Duodenal mucosa (tissue), 2 donors: ENCODE results near the gene RER1.

ENCODE experiments used
- H3K27ac ChIP-seq: one replicate; pipeline ENCODE4 v1.7.0; 2013; ENCODE audit warnings: low read depth, low read length
- H3K27me3 ChIP-seq, 2 donors: one replicate each; pipeline ENCODE4 v1.7.0; 2013; ENCODE audit warnings: low read length in 2 of 2, control low read depth in 1 of 2; ENCODE audit not compliant: insufficient read depth in 2 of 2, control insufficient read depth in 1 of 2
- H3K36me3 ChIP-seq, 2 donors: one replicate each; pipeline ENCODE4 v1.7.0; 2013; ENCODE audit warnings: low read length in 2 of 2, control low read depth in 1 of 2; ENCODE audit not compliant: insufficient read depth in 2 of 2, control insufficient read depth in 1 of 2
- H3K4me1 ChIP-seq, 2 donors: one replicate each; pipeline ENCODE4 v1.7.0; 2013; ENCODE audit warnings: low read length in 2 of 2, control low read depth in 1 of 2; ENCODE audit not compliant: insufficient read depth in 2 of 2, control insufficient read depth in 1 of 2
- H3K4me3 ChIP-seq, 2 donors: one replicate each; pipeline ENCODE4 v1.7.0; 2013; ENCODE audit warnings: low read length in 2 of 2, low read depth in 1 of 2
- H3K9ac ChIP-seq, 2 donors: one replicate each; pipeline ENCODE4 v1.7.0; 2013; ENCODE audit warnings: low read length in 2 of 2, low read depth in 1 of 2
- H3K9me3 ChIP-seq, 2 donors: one replicate each; pipeline ENCODE4 v1.7.0; 2013; ENCODE audit warnings: low read length in 2 of 2, control low read depth in 1 of 2; ENCODE audit not compliant: control insufficient read depth in 1 of 2

RER1 gene

GRCh38 chr1:2347896-2348295 lies 43.7 kb upstream of the RER1 start:
- Histone ChIP-seq H3K4me3 (no peak overlapping the region), H3K4me1 (no peaks in the 10 kb centered on the region), H3K9me3 (no peaks in the 10 kb centered on the region), H3K36me3 (no peaks in the 10 kb centered on the region), H3K9ac (no peak overlapping the region), H3K27ac (no peak overlapping the region), H3K27me3 (no peaks in the 10 kb centered on the region)

- Histone ChIP-seq H3K27ac (no peak overlapping the region), H3K9me3 (no peaks in the 10 kb centered on the region), H3K27me3 (no peaks in the 10 kb centered on the region), H3K9ac (no peak overlapping the region), H3K4me3 (no peak overlapping the region), H3K4me1 (no peaks in the 10 kb centered on the region), H3K36me3 (no peaks in the 10 kb centered on the region)
Measured at GRCh38 chr1:2348346-2349325, 43.0 kb upstream of the RER1 start.

- no peaks in the 10 kb centered on the region for H3K9me3 ChIP-seq
- no peak overlapping the region for H3K9ac ChIP-seq
- no peaks in the 10 kb centered on the region for H3K4me1 ChIP-seq
- H3K27me3 ChIP-seq, result no peaks in the 10 kb centered on the region
- H3K27ac ChIP-seq, result no peak overlapping the region
- no peak overlapping the region for H3K4me3 ChIP-seq
- H3K36me3 ChIP-seq, result no peaks in the 10 kb centered on the region
Measured at GRCh38 chr1:2349806-2350205, 41.8 kb upstream of the RER1 start.

GRCh38 chr1:2350501-2350900 lies 41.1 kb upstream of the RER1 start:
- no peak overlapping the region for H3K4me3 ChIP-seq
- H3K27me3 ChIP-seq, result no peaks in the 10 kb centered on the region
- H3K9me3 ChIP-seq, result no peaks in the 10 kb centered on the region
- H3K9ac ChIP-seq, result no peak overlapping the region
- H3K36me3 ChIP-seq, result no peaks in the 10 kb centered on the region
- H3K27ac ChIP-seq, result no peak overlapping the region
- H3K4me1 ChIP-seq, result no peaks in the 10 kb centered on the region

GRCh38 chr1:2350911-2351655 lies 40.6 kb upstream of the RER1 start:
- no peaks in the 10 kb centered on the region for H3K4me1 ChIP-seq
- no peaks in the 10 kb centered on the region for H3K9me3 ChIP-seq
- no peak overlapping the region for H3K4me3 ChIP-seq

GRCh38 chr1:2351723-2352122 lies 39.9 kb upstream of the RER1 start:
- Histone ChIP-seq H3K4me3 (no peak overlapping the region), H3K9ac (no peak overlapping the region), H3K9me3 (no peaks in the 10 kb centered on the region), H3K4me1 (no peaks in the 10 kb centered on the region), H3K27ac (no peak overlapping the region), H3K27me3 (no peaks in the 10 kb centered on the region), H3K36me3 (no peaks in the 10 kb centered on the region)

More at GRCh38 chr1:2350911-2351655, 40.6 kb upstream of the RER1 start:
- Histone ChIP-seq H3K9ac (no peak overlapping the region), H3K36me3 (no peaks in the 10 kb centered on the region), H3K27me3 (no peaks in the 10 kb centered on the region), H3K27ac (no peak overlapping the region)

GRCh38 chr1:2352341-2352896 lies 39.2 kb upstream of the RER1 start:
- no peak overlapping the region for H3K9ac ChIP-seq
- H3K4me3 ChIP-seq, result no peak overlapping the region
- no peaks in the 10 kb centered on the region for H3K27me3 ChIP-seq
- no peaks in the 10 kb centered on the region for H3K9me3 ChIP-seq
- no peak overlapping the region for H3K27ac ChIP-seq
- H3K4me1 ChIP-seq, result no peaks in the 10 kb centered on the region
- H3K36me3 ChIP-seq, result no peaks in the 10 kb centered on the region

- Histone ChIP-seq H3K36me3 (no peaks in the 10 kb centered on the region), H3K9me3 (no peaks in the 10 kb centered on the region), H3K27me3 (no peaks in the 10 kb centered on the region), H3K9ac (no peak overlapping the region), H3K27ac (peak overlapping the region; percentile 3), H3K4me3 (no peak overlapping the region), H3K4me1 (no peaks in the 10 kb centered on the region)
Measured at GRCh38 chr1:2352897-2353550, 38.6 kb upstream of the RER1 start.

GRCh38 chr1:2353551-2354438 lies 37.8 kb upstream of the RER1 start:
- Histone ChIP-seq H3K9ac (no peak overlapping the region), H3K4me1 (no peaks in the 10 kb centered on the region), H3K36me3 (no peaks in the 10 kb centered on the region), H3K4me3 (no peak overlapping the region), H3K9me3 (no peaks in the 10 kb centered on the region), H3K27me3 (no peaks in the 10 kb centered on the region), H3K27ac (no peak overlapping the region)
